IMR-90 (cell line): ENCODE data around the gene HOOK1.

ENCODE experiments used
- POLR2A ChIP-seq: IDR thresholded peaks from 2 replicates; pipeline ENCODE4 v1.6.1; 2012; ENCODE audit warnings: mild to moderate bottlenecking, low read depth, low read length
- TF ChIP-seq, protein P1 (sequence below): conservative IDR thresholded peaks from 2 replicates; pipeline ENCODE4 v1.5.1; 2012; ENCODE audit warnings: mild to moderate bottlenecking, low read depth, low read length, improper control_type of control experiment
- TF ChIP-seq, protein P2 (sequence below): fragments of 150-350 bp; IDR thresholded peaks from 2 replicates; pipeline ENCODE4 v1.6.1; 2016; ENCODE audit warnings: low read depth, mild to moderate bottlenecking, low read length, moderate library complexity, borderline replicate concordance

DNA sequence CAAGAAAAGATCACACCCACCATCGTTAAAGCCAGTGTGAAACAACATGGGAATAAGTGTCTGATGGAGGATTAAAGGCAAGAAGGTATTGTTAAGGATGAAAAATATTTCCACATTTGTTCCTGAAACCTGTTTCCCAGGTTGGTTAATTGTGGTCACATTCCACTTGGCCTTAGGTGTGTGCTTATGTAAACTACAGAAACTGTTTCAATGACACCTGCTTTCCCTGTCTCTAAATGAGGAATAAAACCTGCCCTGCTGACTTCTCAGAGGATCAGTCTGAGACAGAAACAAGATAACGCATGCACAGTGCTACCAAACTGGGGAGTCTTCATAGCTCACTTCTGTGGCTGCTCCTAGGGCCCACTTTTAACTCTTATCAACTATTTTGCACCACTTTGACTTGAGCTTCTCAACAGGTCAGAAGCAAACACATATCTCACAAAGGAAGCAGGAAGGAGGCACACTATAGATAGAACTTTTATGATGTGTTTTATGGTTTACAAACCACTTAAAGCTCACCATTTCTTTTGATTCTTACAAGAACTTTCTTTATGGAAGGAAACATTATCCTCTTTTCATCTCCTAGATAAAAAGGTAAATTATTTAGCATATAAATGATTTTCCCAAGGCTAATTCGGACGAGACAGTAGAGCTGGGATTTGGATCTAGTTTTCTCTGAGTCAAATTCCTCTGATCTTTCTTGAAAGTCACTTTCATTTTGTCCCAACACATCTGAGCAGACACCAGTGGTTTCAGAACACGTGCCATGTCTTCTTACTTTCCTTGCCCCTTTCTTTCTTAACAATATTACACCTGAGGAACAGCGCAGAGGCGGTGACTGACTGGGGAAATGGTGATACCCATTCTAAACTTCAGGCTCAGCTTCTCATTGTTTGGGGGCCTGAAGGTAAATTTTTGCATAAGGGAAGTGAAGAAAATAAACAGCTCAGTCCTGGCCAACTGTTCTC, 78.4 kb downstream of the HOOK1 start:
- TF ChIP-seq POLR2A, result no peak
- TF ChIP-seq, protein P1, sequence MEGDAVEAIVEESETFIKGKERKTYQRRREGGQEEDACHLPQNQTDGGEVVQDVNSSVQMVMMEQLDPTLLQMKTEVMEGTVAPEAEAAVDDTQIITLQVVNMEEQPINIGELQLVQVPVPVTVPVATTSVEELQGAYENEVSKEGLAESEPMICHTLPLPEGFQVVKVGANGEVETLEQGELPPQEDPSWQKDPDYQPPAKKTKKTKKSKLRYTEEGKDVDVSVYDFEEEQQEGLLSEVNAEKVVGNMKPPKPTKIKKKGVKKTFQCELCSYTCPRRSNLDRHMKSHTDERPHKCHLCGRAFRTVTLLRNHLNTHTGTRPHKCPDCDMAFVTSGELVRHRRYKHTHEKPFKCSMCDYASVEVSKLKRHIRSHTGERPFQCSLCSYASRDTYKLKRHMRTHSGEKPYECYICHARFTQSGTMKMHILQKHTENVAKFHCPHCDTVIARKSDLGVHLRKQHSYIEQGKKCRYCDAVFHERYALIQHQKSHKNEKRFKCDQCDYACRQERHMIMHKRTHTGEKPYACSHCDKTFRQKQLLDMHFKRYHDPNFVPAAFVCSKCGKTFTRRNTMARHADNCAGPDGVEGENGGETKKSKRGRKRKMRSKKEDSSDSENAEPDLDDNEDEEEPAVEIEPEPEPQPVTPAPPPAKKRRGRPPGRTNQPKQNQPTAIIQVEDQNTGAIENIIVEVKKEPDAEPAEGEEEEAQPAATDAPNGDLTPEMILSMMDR, result no peak
- TF ChIP-seq, protein P2, sequence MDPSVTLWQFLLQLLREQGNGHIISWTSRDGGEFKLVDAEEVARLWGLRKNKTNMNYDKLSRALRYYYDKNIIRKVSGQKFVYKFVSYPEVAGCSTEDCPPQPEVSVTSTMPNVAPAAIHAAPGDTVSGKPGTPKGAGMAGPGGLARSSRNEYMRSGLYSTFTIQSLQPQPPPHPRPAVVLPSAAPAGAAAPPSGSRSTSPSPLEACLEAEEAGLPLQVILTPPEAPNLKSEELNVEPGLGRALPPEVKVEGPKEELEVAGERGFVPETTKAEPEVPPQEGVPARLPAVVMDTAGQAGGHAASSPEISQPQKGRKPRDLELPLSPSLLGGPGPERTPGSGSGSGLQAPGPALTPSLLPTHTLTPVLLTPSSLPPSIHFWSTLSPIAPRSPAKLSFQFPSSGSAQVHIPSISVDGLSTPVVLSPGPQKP, result no peak
